HepG2 (cell line): ENCODE results near the gene INHBC. TPM values are rescaled to one million over a fixed set of nuclear protein-coding genes. Genes with fewer than 3 reads are reported as not detected.
A peak's percentile ranks its signal among the peaks of the same experiment; 100 is the strongest.

Experiments used
- BCL3 ChIP-seq: sonication (generic); formaldehyde crosslinking; IDR thresholded peaks from 2 replicates; pipeline ENCODE4 v1.5.1; 2020; ENCODE audit warnings: mild to moderate bottlenecking, missing genetic modification reagents, moderate library complexity
- IKZF5 ChIP-seq: IDR thresholded peaks from 2 replicates; pipeline ENCODE4 v1.6.1; 2018; ENCODE audit warnings: missing genetic modification reagents, mild to moderate bottlenecking, missing compliant biosample characterization
- MLXIP ChIP-seq: sonication (generic); formaldehyde crosslinking; IDR thresholded peaks from 2 replicates; pipeline ENCODE4 v1.9.0; 2021; ENCODE audit warnings: missing genetic modification reagents, borderline replicate concordance
- MXD4 ChIP-seq: IDR thresholded peaks from 2 replicates; pipeline ENCODE4 v1.6.1; 2016; ENCODE audit warnings: mild to moderate bottlenecking, missing biosample characterization, missing genetic modification reagents
- NCOA5 ChIP-seq: sonication (generic); formaldehyde crosslinking; IDR thresholded peaks from 2 replicates; pipeline ENCODE4 v1.4.0; 2020; ENCODE audit warnings: missing genetic modification reagents
- PAXIP1 ChIP-seq: sonication (generic); formaldehyde crosslinking; conservative IDR thresholded peaks from 2 replicates; pipeline ENCODE4 v1.4.0; 2020; ENCODE audit warnings: mild to moderate bottlenecking, missing genetic modification reagents, moderate library complexity
- POLR2AphosphoS5 ChIP-seq: IDR thresholded peaks from 2 replicates; pipeline ENCODE4 v1.6.1; 2012; ENCODE audit warnings: low read depth, low read length
- RFX1 ChIP-seq: fragments of 450-650 bp; IDR thresholded peaks from 2 replicates; pipeline ENCODE4 v1.6.1; 2017
- SETDB1 ChIP-seq: sonication (generic); formaldehyde crosslinking; IDR thresholded peaks from 2 replicates; pipeline ENCODE4 v1.5.1; 2020; ENCODE audit warnings: missing genetic modification reagents, mild to moderate bottlenecking, borderline replicate concordance
- TERF1 ChIP-seq: sonication (generic); formaldehyde crosslinking; IDR thresholded peaks from 2 replicates; pipeline ENCODE4 v1.8.0; 2022; ENCODE audit warnings: mild to moderate bottlenecking, missing genetic modification reagents, moderate library complexity
- ZBTB26 ChIP-seq: IDR thresholded peaks from 2 replicates; pipeline ENCODE4 v1.6.1; 2016; ENCODE audit warnings: missing compliant biosample characterization, missing genetic modification reagents, borderline replicate concordance
- ZNF12 ChIP-seq: sonication (generic); formaldehyde crosslinking; IDR thresholded peaks from 2 replicates; pipeline ENCODE4 v1.5.0; 2020; ENCODE audit warnings: missing genetic modification reagents
- ZNF350 ChIP-seq: sonication (generic); formaldehyde crosslinking; IDR thresholded peaks from 2 replicates; pipeline ENCODE4 v1.4.0; 2020; ENCODE audit warnings: mild to moderate bottlenecking, low read depth, missing genetic modification reagents, borderline replicate concordance
- ZNF720 ChIP-seq: sonication (generic); formaldehyde crosslinking; IDR thresholded peaks from 2 replicates; pipeline ENCODE4 v1.4.0; 2020; ENCODE audit warnings: missing genetic modification reagents
- ZNF749 ChIP-seq: sonication (generic); formaldehyde crosslinking; IDR thresholded peaks from 2 replicates; pipeline ENCODE4 v1.8.0; 2022; ENCODE audit warnings: mild to moderate bottlenecking, missing genetic modification reagents, moderate library complexity, borderline replicate concordance
- ZNF777 ChIP-seq: sonication (generic); formaldehyde crosslinking; IDR thresholded peaks from 2 replicates; pipeline ENCODE4 v1.4.0; 2020; ENCODE audit warnings: missing genetic modification reagents
- ZNF850 ChIP-seq: sonication (generic); formaldehyde crosslinking; conservative IDR thresholded peaks from 2 replicates; pipeline ENCODE4 v1.9.0; 2021; ENCODE audit warnings: mild to moderate bottlenecking, missing genetic modification reagents
- polyA plus RNA-seq, 8 experiments: library from polyadenylated mRNA; depleted of rRNA in 3 of 8; stranded (reverse) in 7 of 8; unstranded in 1 of 8; fragments of >200 nt; fragmentation: Illumina TruSeq in 4 of 8; extraction: Trizol in 4 of 8; gene quantifications; 2 replicates each; pipeline versions ENCODE4 v1.2.1 to v1.2.3, GENCODE V29; 2011 to 2016; ENCODE audit warnings: low read depth in 4 of 8, missing spikeins in 1 of 8, mixed read lengths in 1 of 8; ENCODE audit not compliant: insufficient read depth in 1 of 8
- total RNA-seq, 5 experiments: library from RNA; depleted of rRNA; stranded (reverse); fragments of >200 nt; fragmentation: Illumina TruSeq; extraction: Trizol; gene quantifications; 2 replicates each; pipeline ENCODE4 v1.2.3, GENCODE V29; 2016; ENCODE audit warnings: low read depth in 1 of 5

Gene INHBC
- total and polyA plus RNA-seq, 2 of the 13 experiments (the other 11 are each of a cell fraction or from before 2014, with no cell fraction given) = 1.8 to 13.8 TPM

GRCh38 chr12:57429473-57430111 lies 5.0 kb upstream of the INHBC start (continued):
- TF ChIP-seq PAXIP1 (CRISPR knock-in tag) (no peak), ZNF12 (CRISPR knock-in tag) (no peak), ZNF350 (CRISPR knock-in tag) (no peak), ZNF777 (CRISPR knock-in tag) (0 out of 2 replicates have a peak, but pooled peaks have one; percentile 2), MLXIP (CRISPR knock-in tag) (no peak), MXD4 (no peak), IKZF5 (CRISPR knock-in tag) (no peak), SETDB1 (CRISPR knock-in tag) (no peak), ZNF720 (CRISPR knock-in tag) (no peak), RFX1 (no peak), NCOA5 (CRISPR knock-in tag) (no peak), ZNF749 (CRISPR knock-in tag) (no peak), POLR2AphosphoS5 (0 out of 2 replicates have a peak, but pooled peaks have one; percentile 11), BCL3 (CRISPR knock-in tag) (no peak), ZBTB26 (no peak), ZNF850 (CRISPR knock-in tag) (no peak), TERF1 (CRISPR knock-in tag) (no peak)
